PC-3 (cell line): Measurements from ENCODE around the gene CD52. TPM values are rescaled to one million over a fixed set of nuclear protein-coding genes. Genes with fewer than 3 reads are reported as not detected.

Experiments used
- ATAC-seq: fragments of 200-7000 bp; cut with Tn5 transposase; 2 replicates; pipeline ENCODE4 v1.9.1; 2020; ENCODE audit warnings: mild to moderate bottlenecking, moderate library complexity
- BruUV-seq: library from RNA; stranded (reverse); fragments of 400-500 nt; replicated peaks from 2 replicates; lab custom pipeline; 2021; lab: Mats Ljungman, UMichigan
- CTCF ChIA-PET: fragments of 300-600 bp; sonication (Branson Sonifier 250); formaldehyde crosslinking; loops from one replicate; lab custom pipeline; 2022; ENCODE audit warnings: antibody characterized with exemption; lab: Charles Lee
- POLR2A ChIA-PET: fragments of 300-600 bp; sonication (Branson Sonifier 250); formaldehyde crosslinking; loops from one replicate; lab custom pipeline; 2022; ENCODE audit warnings: antibody characterized with exemption; ENCODE audit not compliant: unreplicated experiment; lab: Charles Lee
- DNase-seq: peaks from one replicate; pipeline ENCODE4 v3.0.0-alpha.2; 2015
- H2AFZ ChIP-seq: fragments of 300-600 bp; sonication (generic); 2 replicates; pipeline ENCODE4 v1.6.0; 2016; ENCODE audit warnings: antibody characterized with exemption, low read length
- H3F3A ChIP-seq: fragments of 300-600 bp; sonication (generic); one replicate; pipeline ENCODE4 v1.6.0; 2017; ENCODE audit warnings: antibody characterized with exemption, low read length, control low read depth, mild to moderate bottlenecking; ENCODE audit not compliant: unreplicated experiment
- H3K27ac ChIP-seq: fragments of 300-600 bp; sonication (generic); 2 replicates; pipeline ENCODE4 v1.5.1; 2016; ENCODE audit warnings: mild to moderate bottlenecking, low read length
- H3K27me3 ChIP-seq: fragments of 300-600 bp; sonication (generic); 2 replicates; pipeline ENCODE4 v1.6.1; 2016; ENCODE audit warnings: low read length, mixed read lengths
- H3K36me3 ChIP-seq: fragments of 300-600 bp; sonication (generic); 2 replicates; pipeline ENCODE4 v1.6.1; 2016; ENCODE audit warnings: low read depth, mixed run types, low read length, mixed read lengths
- H3K4me1 ChIP-seq: fragments of 300-600 bp; sonication (generic); 2 replicates; pipeline ENCODE4 v1.5.1; 2016; ENCODE audit warnings: low read length; ENCODE audit not compliant: insufficient read depth
- H3K4me2 ChIP-seq: fragments of 300-600 bp; sonication (generic); 2 replicates; pipeline ENCODE4 v1.6.0; 2016; ENCODE audit warnings: low read length
- H3K4me3 ChIP-seq: fragments of 300-600 bp; sonication (generic); 2 replicates; pipeline ENCODE4 v1.5.1; 2016; ENCODE audit warnings: mild to moderate bottlenecking, low read length, mixed read lengths
- H3K79me2 ChIP-seq: fragments of 300-600 bp; sonication (generic); 2 replicates; pipeline ENCODE4 v1.6.1; 2017; ENCODE audit warnings: low read length, mixed read lengths
- H3K9ac ChIP-seq: fragments of 300-600 bp; sonication (generic); 2 replicates; pipeline ENCODE4 v1.6.0; 2016; ENCODE audit warnings: mild to moderate bottlenecking, low read length
- H3K9me2 ChIP-seq: fragments of 300-600 bp; sonication (generic); replicated peaks from 2 replicates; pipeline ENCODE4 v1.6.1; 2016; ENCODE audit warnings: mixed run types, low read length, mixed read lengths
- H3K9me3 ChIP-seq: fragments of 300-600 bp; sonication (generic); 2 replicates; pipeline ENCODE4 v1.6.1; 2016; ENCODE audit warnings: low read length, mixed read lengths
- H4K20me1 ChIP-seq: fragments of 300-600 bp; sonication (generic); 2 replicates; pipeline ENCODE4 v1.6.1; 2016; ENCODE audit warnings: low read length, mixed read lengths
- CTCF ChIP-seq: fragments of 300-600 bp; sonication (generic); conservative IDR thresholded peaks from 2 replicates; pipeline ENCODE4 v1.5.1; 2017; ENCODE audit warnings: antibody characterized with exemption, low read depth, mild to moderate bottlenecking, low read length
- EZH2 ChIP-seq: fragments of 300-600 bp; sonication (generic); IDR thresholded peaks from one replicate; pipeline ENCODE4 v1.6.1; 2017; ENCODE audit warnings: antibody characterized with exemption, mild to moderate bottlenecking, low read length; ENCODE audit not compliant: unreplicated experiment
- EZH2phosphoT487 ChIP-seq: fragments of 300-600 bp; sonication (generic); IDR thresholded peaks from 2 replicates; pipeline ENCODE4 v1.6.1; 2018; ENCODE audit warnings: mild to moderate bottlenecking, antibody characterized with exemption, low read length, borderline replicate concordance
- intact Hi-C: fragments of 100-400 bp; cut with micrococcal nuclease; formaldehyde crosslinking; loops from 2 replicates; pipeline ENCODE4 v1.9.0; 2023
- total RNA-seq: library from RNA; depleted of rRNA; stranded (reverse); fragments of >200 nt; gene quantifications from 2 replicates; pipeline ENCODE4 v1.2.3, GENCODE V29; 2014

The CD52 gene
- total RNA-seq, 1 experiment from 2014 or later = not detected

GRCh38 chr1:26305667-26306289, 12.0 kb upstream of the CD52 start:
- peak overlapping the region; percentile 93 for H2AFZ ChIP-seq
- ChIA-PET CTCF (no interaction called here), POLR2A (interaction anchor here (0.6 kb wide), 1 partner anchor 72 kb away, joined by 3 read pairs; no protein-coding TSS in a partner anchor)
- peak overlapping the region; percentile 85 for H3K9ac ChIP-seq
- no peaks in the 10 kb centered on the region for H3K9me3 ChIP-seq
- H3K27ac ChIP-seq = peak overlapping the region; percentile 17
- H4K20me1 ChIP-seq = no peaks in the 10 kb centered on the region
- H3K36me3 ChIP-seq = no peaks in the 10 kb centered on the region
- intact Hi-C loops = loop anchor here (2.0 kb wide), 1 partner anchor 27 kb away; no protein-coding TSS in a partner anchor
- DNase-seq = no peak
- TF ChIP-seq CTCF = no peak
- TF ChIP-seq EZH2phosphoT487 = no peak
- TF ChIP-seq EZH2 = no peak
- H3F3A ChIP-seq = no peaks in the 10 kb centered on the region
- no peaks in the 10 kb centered on the region for H3K27me3 ChIP-seq
- BruUV-seq = TSS peak; percentile 85
- no peaks in the 10 kb centered on the region for H3K9me2 ChIP-seq
- peaks cover 32% of the 10 kb centered on the region for H3K4me1 ChIP-seq
- peak overlapping the region; percentile 94 for H3K4me2 ChIP-seq
- peak overlapping the region; percentile 88 for H3K4me3 ChIP-seq
- ATAC-seq = no peak; the same call in 1 of the 2 replicates
- peaks cover 32% of the 10 kb centered on the region for H3K79me2 ChIP-seq

GRCh38 chr1:26306290-26307229, 11.2 kb upstream of the CD52 start, which contains the start of gene UBXN11:
TSS of gene UBXN11 (minus strand) at chr1:26306636. CDS start at chr1:26302883, 3,753 bp downstream.
- TSS peak; percentile 54 for BruUV-seq

More at GRCh38 chr1:26306290-26307229, 11.2 kb upstream of the CD52 start, which contains the start of gene UBXN11:
- Histone ChIP-seq H3K4me2 (peak within 1 kb of the TSS; percentile 94), H3K9me2 (no peaks in the 10 kb centered on the region), H3K4me1 (peaks cover 32% of the 10 kb centered on the region), H2AFZ (peak within 1 kb of the TSS; percentile 97), H3K79me2 (peaks cover 30% of the 10 kb centered on the region), H3K36me3 (no peaks in the 10 kb centered on the region), H3K4me3 (peak within 1 kb of the TSS; percentile 88), H3F3A (no peaks in the 10 kb centered on the region), H4K20me1 (no peaks in the 10 kb centered on the region), H3K9me3 (no peaks in the 10 kb centered on the region), H3K27me3 (no peaks in the 10 kb centered on the region), H3K9ac (peak within 1 kb of the TSS; percentile 85), H3K27ac (peak within 1 kb of the TSS; percentile 22)
- DNase-seq (peak; percentile 98), ATAC-seq (peak; percentile 98)
- intact Hi-C loops = loop anchor here (2.0 kb wide), 1 partner anchor 28 kb away; no protein-coding TSS in a partner anchor
- TF ChIP-seq EZH2phosphoT487 (no peak), CTCF (no peak), EZH2 (no peak)
- CTCF ChIA-PET = no interaction called here
- POLR2A ChIA-PET = no interaction called here
